Aorta (tissue), 5 donors: ENCODE results near the gene FOXE3. TPM values are rescaled to one million over a fixed set of nuclear protein-coding genes. Genes with fewer than 3 reads are reported as not detected.
A peak's percentile ranks its signal among the peaks of the same experiment; 100 is the strongest.

Source experiments
- ATAC-seq: fragments of 200-7000 bp; cut with Tn5 transposase; one replicate; pipeline ENCODE4 v1.9.1; 2022; ENCODE audit warnings: moderate library complexity; ENCODE audit not compliant: low FRiP score
- DNase-seq, 2 donors: peaks; one replicate each; pipeline ENCODE4 v3.0.0-alpha.2; 2020
- H3K27ac ChIP-seq, 2 donors: one replicate each; pipeline ENCODE4 v1.5.1; 2013; ENCODE audit warnings: low read length in 2 of 2, mild to moderate bottlenecking in 2 of 2, moderate library complexity in 2 of 2, control low read depth in 1 of 2, inconsistent platforms in 1 of 2, low read depth in 1 of 2
- H3K27me3 ChIP-seq, 2 donors: one replicate each; pipeline ENCODE4 v1.6.1; 2013; ENCODE audit warnings: control low read depth in 1 of 2, low read length in 1 of 2, mild to moderate bottlenecking in 1 of 2, moderate library complexity in 1 of 2; ENCODE audit not compliant: insufficient read depth in 2 of 2, control insufficient read depth in 1 of 2
- H3K36me3 ChIP-seq, 2 donors: one replicate each; pipeline ENCODE4 v1.6.1; 2013; ENCODE audit warnings: control low read depth in 1 of 2, low read length in 1 of 2, mild to moderate bottlenecking in 1 of 2; ENCODE audit not compliant: insufficient read depth in 2 of 2, control insufficient read depth in 1 of 2
- H3K4me1 ChIP-seq, 2 donors: one replicate each; pipeline ENCODE4 v1.6.1; 2013; ENCODE audit warnings: low read length in 2 of 2, control low read depth in 1 of 2, mild to moderate bottlenecking in 1 of 2, moderate library complexity in 1 of 2; ENCODE audit not compliant: insufficient read depth in 2 of 2, control insufficient read depth in 1 of 2
- H3K4me3 ChIP-seq, 2 donors: one replicate each; pipeline ENCODE4 v1.5.1; 2013; ENCODE audit warnings: low read length in 2 of 2, control low read depth in 1 of 2, mild to moderate bottlenecking in 1 of 2
- H3K9me3 ChIP-seq: one replicate; pipeline ENCODE4 v1.6.1; 2013; ENCODE audit warnings: mild to moderate bottlenecking, low read length; ENCODE audit not compliant: control insufficient read depth
- WGBS, 2 donors: extraction: QIAGEN DNeasy Blood & Tissue Kit; methylation state at CpG; one replicate each; pipeline ENCODE4 v1.1.7; 2013; 5-methylcytosine and 5-hydroxymethylcytosine counted together
- intact Hi-C, 2 donors: fragments of 100-400 bp; cut with DNase I; formaldehyde crosslinking; loops; one replicate each; pipeline versions ENCODE4 v1.14.2 to v1.15.0; 2022
- polyA plus RNA-seq, 2 donors: library from polyadenylated mRNA; stranded (reverse); fragments of 200-250 nt; gene quantifications; one replicate each; pipeline ENCODE4 v1.2.3, GENCODE V29; 2013
- total RNA-seq, 2 donors: library from RNA; stranded (reverse); fragmentation: NEBNext Ultra II Directional; extraction: Animal tissue kit (Norgen Biotek cat#: 25700); gene quantifications; one replicate each; pipeline ENCODE4 v1.2.1, GENCODE V29; 2021
- donor health status: healthy with polysubstance abuse.
- donor health status: Bipolar disorder and iron deficiency.
- donor health status: DM: no; HTN: no; CAD: no.
- donor health status: DM: no; HTN: no; CAD: no.
- donor health status: DM: yes; HTN: yes; CAD: no.

FOXE3 gene
- total and polyA plus RNA-seq, 4 donors = not detected

GRCh38 chr1:47386268-47386667 is 29.8 kb upstream of the FOXE3 start:
- WGBS, 2 donors = 97% methylated on average over 5 of the region's 5 CpGs
- ATAC-seq = no peak

DNA sequence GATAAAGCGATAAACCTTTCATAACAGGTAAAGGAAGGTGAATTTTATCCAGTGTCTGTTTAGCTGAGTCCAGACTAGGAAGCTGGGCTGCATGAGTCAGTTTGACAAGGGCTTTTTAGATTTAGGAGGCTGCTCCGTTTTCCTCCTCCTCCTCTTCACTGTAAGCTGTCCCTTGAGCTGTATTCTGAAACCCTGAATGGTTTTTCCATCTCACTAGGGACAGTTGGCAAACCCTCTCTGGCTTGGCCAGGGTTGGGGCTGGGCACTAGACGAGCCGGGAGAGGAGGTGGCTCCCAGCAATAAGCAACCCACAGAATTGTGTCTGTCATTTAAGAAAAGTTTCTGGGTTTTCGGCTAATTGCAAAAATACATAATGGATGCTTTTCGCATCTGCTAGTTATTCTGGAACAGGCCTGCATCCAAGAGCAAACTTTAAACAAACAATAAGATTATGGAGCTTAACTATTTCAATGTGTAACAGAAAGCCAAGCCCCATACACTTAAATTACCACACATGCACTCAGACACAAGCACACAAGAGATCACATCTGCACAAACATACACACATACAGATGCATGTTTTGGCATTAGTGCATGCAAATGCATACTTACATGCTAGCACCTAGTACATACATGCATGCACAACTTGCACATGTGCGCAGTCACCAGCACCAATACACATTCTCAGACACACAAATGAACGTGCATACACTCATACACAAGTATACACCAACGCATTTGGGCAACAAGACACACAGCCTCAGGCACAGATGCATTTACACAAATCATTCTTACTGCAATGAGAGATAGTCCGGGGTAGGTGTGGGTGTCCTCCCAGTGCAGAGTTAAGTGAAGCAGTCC is 27.8 kb upstream of the FOXE3 start:
- H3K9me3 ChIP-seq = no peaks in the 10 kb centered on the region
- intact Hi-C loops = loop anchor here in 1 of 2 donors (2.0 kb wide), 2 partner anchors 37 to 339 kb away; no protein-coding TSS in a partner anchor
- no peak overlapping the region for H3K27ac ChIP-seq
- no peak overlapping the region for H3K4me3 ChIP-seq
- no peaks in the 10 kb centered on the region for H3K27me3 ChIP-seq
- H3K4me1 ChIP-seq = no peaks in the 10 kb centered on the region
- WGBS, 2 donors = 17 to 18% methylated on average over 10 of the region's 10 CpGs
- no peak for DNase-seq
- ATAC-seq = no peak
- H3K36me3 ChIP-seq = no peaks in the 10 kb centered on the region

More at GRCh38 chr1:47386268-47386667, 29.8 kb upstream of the FOXE3 start:
- H3K4me3 ChIP-seq = no peak overlapping the region
- no peaks in the 10 kb centered on the region for H3K9me3 ChIP-seq
- DNase-seq = no peak
- H3K4me1 ChIP-seq = no peaks in the 10 kb centered on the region
- intact Hi-C loops = no loop called here
- no peaks in the 10 kb centered on the region for H3K27me3 ChIP-seq
- H3K27ac ChIP-seq = no peak overlapping the region
- H3K36me3 ChIP-seq = no peaks in the 10 kb centered on the region

GRCh38 chr1:47388891-47389238 is 27.2 kb upstream of the FOXE3 start:
- 18 to 19% methylated on average over 3 of the region's 3 CpGs for WGBS, 2 donors
- Histone ChIP-seq H3K36me3 (no peaks in the 10 kb centered on the region), H3K27me3 (no peaks in the 10 kb centered on the region), H3K27ac (no peak overlapping the region), H3K4me3 (no peak overlapping the region), H3K4me1 (no peaks in the 10 kb centered on the region), H3K9me3 (no peaks in the 10 kb centered on the region)
- intact Hi-C loops = loop anchor here in 1 of 2 donors (2.0 kb wide), 2 partner anchors 36 to 338 kb away; no protein-coding TSS in a partner anchor
- DNase-seq = peak; percentile 61 to 83
- peak; percentile 87 for ATAC-seq

DNA sequence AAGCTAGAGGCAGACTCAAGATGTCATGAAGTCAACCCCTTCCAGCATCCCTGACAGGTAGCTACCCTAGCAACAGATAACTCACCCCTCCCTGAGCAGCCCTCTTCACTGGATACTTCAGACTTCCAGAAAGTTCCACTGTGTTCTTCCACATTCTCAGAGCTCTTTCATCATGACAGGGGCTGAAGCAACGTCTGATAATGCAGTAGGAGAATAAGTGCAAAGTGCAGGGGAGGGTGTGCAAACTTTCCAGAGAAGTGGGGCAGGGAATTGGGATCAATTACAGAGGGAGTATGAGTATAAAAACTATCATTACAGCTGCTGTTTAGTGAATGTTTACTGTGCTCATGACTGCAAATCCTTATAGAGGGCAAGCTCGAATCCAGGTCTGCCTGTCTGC is 26.4 kb upstream of the FOXE3 start:
- intact Hi-C loops = loop anchor here in 1 of 2 donors (2.0 kb wide), 2 partner anchors 35 to 337 kb away; no protein-coding TSS in a partner anchor

GRCh38 chr1:47390843-47391242 is 25.2 kb upstream of the FOXE3 start:
- intact Hi-C loops = no loop called here
- WGBS, 2 donors = 90 to 92% methylated on average over 2 of the region's 2 CpGs
- ATAC-seq = no peak
- Histone ChIP-seq H3K4me3 (no peak overlapping the region), H3K9me3 (no peaks in the 10 kb centered on the region), H3K36me3 (no peaks in the 10 kb centered on the region), H3K4me1 (no peaks in the 10 kb centered on the region), H3K27me3 (no peaks in the 10 kb centered on the region), H3K27ac (no peak overlapping the region)
- DNase-seq = no peak

More for the DNA sequence above, 26.4 kb upstream of the FOXE3 start:
- 51 to 58% methylated on average over 2 of the region's 2 CpGs for WGBS, 2 donors
- Histone ChIP-seq H3K4me1 (no peaks in the 10 kb centered on the region), H3K27me3 (no peaks in the 10 kb centered on the region), H3K27ac (no peak overlapping the region), H3K36me3 (no peaks in the 10 kb centered on the region), H3K9me3 (no peaks in the 10 kb centered on the region), H3K4me3 (no peak overlapping the region)
- no peak for DNase-seq
- ATAC-seq = no peak

- no peak overlapping the region for H3K4me3 ChIP-seq
- 72 to 73% methylated on average over 5 of the region's 5 CpGs for WGBS, 2 donors
These were observed 22.9 kb upstream of the FOXE3 start for GRCh38 chr1:47393141-47393540.

DNA sequence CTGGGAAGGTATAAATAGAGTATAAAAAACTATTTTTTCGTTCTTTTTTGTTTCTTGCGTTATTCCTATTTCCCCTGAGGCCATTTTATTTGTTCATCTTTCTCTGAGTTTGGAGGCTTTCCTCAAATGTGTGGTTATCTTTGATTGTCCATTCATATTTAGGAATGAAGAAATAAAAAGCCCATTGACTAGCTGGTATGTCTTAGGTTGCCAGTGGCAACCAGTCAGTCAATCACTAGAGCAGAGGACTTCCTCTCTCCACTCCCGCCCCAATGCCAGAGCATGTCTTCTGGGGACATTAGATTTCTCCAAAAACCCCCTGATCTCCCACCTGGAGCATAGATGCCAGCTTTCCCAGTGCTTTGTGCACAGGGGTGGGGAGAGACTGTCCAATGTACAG is 20.7 kb upstream of the FOXE3 start:
- DNase-seq = no peak
- Histone ChIP-seq H3K27ac (no peak overlapping the region), H3K9me3 (no peaks in the 10 kb centered on the region), H3K36me3 (no peaks in the 10 kb centered on the region), H3K27me3 (no peaks in the 10 kb centered on the region), H3K4me3 (no peak overlapping the region), H3K4me1 (no peaks in the 10 kb centered on the region)
- intact Hi-C loops = no loop called here
- WGBS, 2 donors = 83 to 89% methylated on average over 3 of the region's 3 CpGs
- ATAC-seq = no peak

More at GRCh38 chr1:47393141-47393540, 22.9 kb upstream of the FOXE3 start:
- intact Hi-C loops = no loop called here
- Histone ChIP-seq H3K27ac (no peak overlapping the region), H3K36me3 (no peaks in the 10 kb centered on the region), H3K4me1 (no peaks in the 10 kb centered on the region), H3K27me3 (no peaks in the 10 kb centered on the region), H3K9me3 (no peaks in the 10 kb centered on the region)
- ATAC-seq (no peak), DNase-seq (no peak)

DNA sequence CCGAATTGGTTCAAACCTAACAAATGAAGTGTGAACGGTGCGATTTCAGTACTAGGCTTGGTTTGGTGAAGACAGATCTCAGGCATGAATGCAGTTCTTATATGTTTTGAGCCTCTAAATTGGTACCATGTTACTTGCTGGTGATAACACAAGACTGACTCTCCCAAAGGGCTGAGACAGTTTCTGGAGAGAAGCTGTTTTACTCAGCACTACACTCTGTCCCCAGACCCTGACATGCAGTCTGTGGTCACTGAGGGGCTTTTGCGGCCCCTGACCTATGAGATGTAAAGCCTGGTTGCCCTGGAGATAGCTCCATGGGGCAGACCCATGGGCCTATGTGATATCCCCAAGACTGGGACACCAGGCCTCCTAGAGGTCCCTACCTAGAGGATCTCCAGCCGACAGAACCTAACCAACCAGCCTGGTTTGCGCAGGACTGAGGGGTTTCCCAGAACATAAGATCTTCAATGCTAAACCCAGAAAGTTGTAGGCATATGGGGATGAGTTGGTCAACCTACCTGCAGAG is 19.4 kb upstream of the FOXE3 start:
- Histone ChIP-seq H3K36me3 (no peaks in the 10 kb centered on the region), H3K4me3 (no peak overlapping the region), H3K4me1 (no peaks in the 10 kb centered on the region), H3K27ac (no peak overlapping the region), H3K9me3 (no peaks in the 10 kb centered on the region), H3K27me3 (no peaks in the 10 kb centered on the region)
- WGBS, 2 donors = 96 to 99% methylated on average over 6 of the region's 6 CpGs
- DNase-seq = no peak
- ATAC-seq = no peak
- intact Hi-C loops = no loop called here
